ENCODE measurements around the gene CAPNS1. TPM values are rescaled to one million over a fixed set of nuclear protein-coding genes. Genes with fewer than 3 reads are reported as not detected.

Gene CAPNS1
- total RNA-seq, 4 donors from 2014 or later, result 60.2 to 95.5 (median 79.2) TPM

DNA sequence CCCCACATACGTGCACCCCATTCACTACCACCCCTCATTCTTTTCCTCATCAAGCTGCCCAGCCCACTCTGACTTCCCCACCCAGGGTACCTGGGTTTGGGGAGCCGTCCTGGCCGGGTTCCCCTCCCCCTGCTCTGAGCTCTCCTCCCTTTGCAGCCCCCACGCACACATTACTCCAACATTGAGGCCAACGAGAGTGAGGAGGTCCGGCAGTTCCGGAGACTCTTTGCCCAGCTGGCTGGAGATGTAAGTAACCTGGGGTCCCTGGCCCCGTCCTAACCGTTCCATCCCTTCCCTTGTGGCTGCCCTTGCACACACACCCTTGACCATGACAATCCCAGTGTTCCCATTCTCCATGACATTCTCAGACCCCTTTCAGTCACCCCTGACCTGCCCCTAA is 2.6 kb downstream of the CAPNS1 start:
- H3K4me1 ChIP-seq, result peaks cover 17% of the 10 kb centered on the region
- TF ChIP-seq POLR2A (IDR thresholded peaks at IDR 0.05) (no peak), EP300 (IDR thresholded peaks at IDR 0.05) (no peak), POLR2AphosphoS5 (IDR thresholded peaks at IDR 0.05) (no peak)
- TF ChIP-seq, protein P1, sequence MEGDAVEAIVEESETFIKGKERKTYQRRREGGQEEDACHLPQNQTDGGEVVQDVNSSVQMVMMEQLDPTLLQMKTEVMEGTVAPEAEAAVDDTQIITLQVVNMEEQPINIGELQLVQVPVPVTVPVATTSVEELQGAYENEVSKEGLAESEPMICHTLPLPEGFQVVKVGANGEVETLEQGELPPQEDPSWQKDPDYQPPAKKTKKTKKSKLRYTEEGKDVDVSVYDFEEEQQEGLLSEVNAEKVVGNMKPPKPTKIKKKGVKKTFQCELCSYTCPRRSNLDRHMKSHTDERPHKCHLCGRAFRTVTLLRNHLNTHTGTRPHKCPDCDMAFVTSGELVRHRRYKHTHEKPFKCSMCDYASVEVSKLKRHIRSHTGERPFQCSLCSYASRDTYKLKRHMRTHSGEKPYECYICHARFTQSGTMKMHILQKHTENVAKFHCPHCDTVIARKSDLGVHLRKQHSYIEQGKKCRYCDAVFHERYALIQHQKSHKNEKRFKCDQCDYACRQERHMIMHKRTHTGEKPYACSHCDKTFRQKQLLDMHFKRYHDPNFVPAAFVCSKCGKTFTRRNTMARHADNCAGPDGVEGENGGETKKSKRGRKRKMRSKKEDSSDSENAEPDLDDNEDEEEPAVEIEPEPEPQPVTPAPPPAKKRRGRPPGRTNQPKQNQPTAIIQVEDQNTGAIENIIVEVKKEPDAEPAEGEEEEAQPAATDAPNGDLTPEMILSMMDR (IDR thresholded peaks at IDR 0.05), result no peak
- DNase-seq (ENCODE audit: low spot score in 2 of 2), result no peak
- no peaks in the 10 kb centered on the region for H3K27me3 ChIP-seq
- H3K9me3 ChIP-seq, result no peaks in the 10 kb centered on the region
- WGBS, result 94% methylated on average over 9 of the region's 9 CpGs
- peaks cover 56% of the 10 kb centered on the region for H3K36me3 ChIP-seq
- H3K27ac ChIP-seq, result no peak overlapping the region
- no peak overlapping the region for H3K4me3 ChIP-seq

GRCh38 chr19:36144624-36145023 is 4.8 kb downstream of the CAPNS1 start:
- Histone ChIP-seq H3K27ac (no peak overlapping the region), H3K27me3 (no peaks in the 10 kb centered on the region), H3K36me3 (peaks cover 75% of the 10 kb centered on the region), H3K4me1 (peaks cover 11% of the 10 kb centered on the region), H3K4me3 (no peak overlapping the region), H3K9me3 (no peaks in the 10 kb centered on the region)
- whole genome bisulfite sequencing, result 94% methylated on average over 6 of the region's 6 CpGs
- DNase-seq (ENCODE audit: low spot score in 2 of 2), result no peak
- no peak for TF ChIP-seq POLR2A (IDR thresholded peaks at IDR 0.05)

DNA sequence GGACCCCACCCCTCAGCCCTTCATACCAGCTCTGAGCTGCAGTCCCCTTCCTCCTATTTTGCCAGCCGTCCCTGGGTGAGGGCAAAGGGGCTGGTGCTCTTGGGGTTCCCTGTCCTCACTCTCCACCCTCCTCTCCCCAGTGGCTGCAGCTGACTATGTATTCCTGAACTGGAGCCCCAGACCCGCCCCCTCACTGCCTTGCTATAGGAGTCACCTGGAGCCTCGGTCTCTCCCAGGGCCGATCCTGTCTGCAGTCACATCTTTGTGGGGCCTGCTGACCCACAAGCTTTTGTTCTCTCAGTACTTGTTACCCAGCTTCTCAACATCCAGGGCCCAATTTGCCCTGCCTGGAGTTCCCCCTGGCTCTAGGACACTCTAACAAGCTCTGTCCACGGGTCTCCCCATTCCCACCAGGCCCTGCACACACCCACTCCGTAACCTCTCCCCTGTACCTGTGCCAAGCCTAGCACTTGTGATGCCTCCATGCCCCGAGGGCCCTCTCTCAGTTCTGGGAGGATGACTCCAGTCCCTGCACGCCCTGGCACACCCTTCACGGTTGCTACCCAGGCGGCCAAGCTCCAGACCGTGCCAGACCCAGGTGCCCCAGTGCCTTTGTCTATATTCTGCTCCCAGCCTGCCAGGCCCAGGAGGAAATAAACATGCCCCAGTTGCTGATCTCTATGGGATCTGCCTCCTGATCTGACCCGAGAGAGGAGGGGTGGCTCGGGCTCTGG is 10.0 kb downstream of the CAPNS1 start:
- no peaks in the 10 kb centered on the region for H3K27me3 ChIP-seq
- H3K4me3 ChIP-seq, result no peak overlapping the region
- no peak for TF ChIP-seq POLR2A (IDR thresholded peaks at IDR 0.05)
- TF ChIP-seq, protein P1 (IDR thresholded peaks at IDR 0.05), result no peak
- TF ChIP-seq EP300 (IDR thresholded peaks at IDR 0.05), result no peak
- peak in 1 of 3 donors; percentile 18 for TF ChIP-seq POLR2AphosphoS5 (IDR thresholded peaks at IDR 0.05)
- H3K27ac ChIP-seq, result peak overlapping the region; percentile 93
- H3K36me3 ChIP-seq, result peaks cover 58% of the 10 kb centered on the region
- peaks cover 40% of the 10 kb centered on the region for H3K4me1 ChIP-seq
- 39% methylated on average over 11 of the region's 13 CpGs for WGBS
- peak; percentile 84 to 85 for DNase-seq (ENCODE audit: low spot score in 2 of 2)
- no peaks in the 10 kb centered on the region for H3K9me3 ChIP-seq

GRCh38 chr19:36150586-36150985 is 10.7 kb downstream of the CAPNS1 start:
- peaks cover 50% of the 10 kb centered on the region for H3K36me3 ChIP-seq
- TF ChIP-seq POLR2A (IDR thresholded peaks at IDR 0.05) (no peak), EP300 (IDR thresholded peaks at IDR 0.05) (no peak), POLR2AphosphoS5 (IDR thresholded peaks at IDR 0.05) (no peak)
- TF ChIP-seq, protein P1 (IDR thresholded peaks at IDR 0.05), result no peak

GRCh38 chr19:36151144-36152018 is 11.5 kb downstream of the CAPNS1 start:
- H3K36me3 ChIP-seq, result peaks cover 42% of the 10 kb centered on the region
- H3K27me3 ChIP-seq, result no peaks in the 10 kb centered on the region
- peak overlapping the region; percentile 53 for H3K4me3 ChIP-seq
- peak; percentile 81 to 85 for DNase-seq (ENCODE audit: low spot score in 2 of 2)
- H3K9me3 ChIP-seq, result no peaks in the 10 kb centered on the region
- peak in 1 of 3 donors; percentile 30 for TF ChIP-seq POLR2AphosphoS5 (IDR thresholded peaks at IDR 0.05)
- TF ChIP-seq EP300 (IDR thresholded peaks at IDR 0.05), result no peak
- peak overlapping the region; percentile 93 for H3K27ac ChIP-seq
- H3K4me1 ChIP-seq, result peaks cover 40% of the 10 kb centered on the region
- 47% methylated on average over 35 of the region's 47 CpGs for WGBS

More at GRCh38 chr19:36150586-36150985, 10.7 kb downstream of the CAPNS1 start:
- Histone ChIP-seq H3K9me3 (no peaks in the 10 kb centered on the region), H3K27me3 (no peaks in the 10 kb centered on the region), H3K4me3 (peak overlapping the region; percentile 53), H3K4me1 (peaks cover 40% of the 10 kb centered on the region), H3K27ac (peak overlapping the region; percentile 93)
- no peak for DNase-seq (ENCODE audit: low spot score in 2 of 2)
- WGBS, result 62% methylated on average over 4 of the region's 5 CpGs

DNA sequence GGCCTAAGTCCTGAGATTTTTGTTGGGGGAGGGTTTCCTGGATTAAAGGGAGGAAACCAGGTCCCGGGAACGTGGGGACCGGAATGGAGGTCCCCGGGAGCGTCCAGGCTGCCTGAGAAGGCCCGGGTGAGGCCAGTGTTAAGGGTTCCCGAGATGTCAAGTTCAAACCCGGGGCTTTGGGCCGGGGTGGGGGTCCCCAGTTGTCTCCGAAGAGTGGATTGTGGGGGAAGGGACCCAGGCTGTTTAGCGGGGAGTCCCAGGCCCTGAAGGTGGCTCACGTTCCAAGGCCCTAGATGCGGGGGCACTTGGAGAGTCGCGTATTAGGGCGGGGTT is 12.1 kb downstream of the CAPNS1 start:
- 18% methylated on average over 11 of the region's 16 CpGs for WGBS
- peak overlapping the region; percentile 93 for H3K27ac ChIP-seq

More for the DNA sequence above, 12.1 kb downstream of the CAPNS1 start:
- Histone ChIP-seq H3K27me3 (no peaks in the 10 kb centered on the region), H3K9me3 (no peaks in the 10 kb centered on the region), H3K4me3 (peak overlapping the region; percentile 53), H3K4me1 (peaks cover 40% of the 10 kb centered on the region), H3K36me3 (peaks cover 36% of the 10 kb centered on the region)
- no peak for TF ChIP-seq POLR2A (IDR thresholded peaks at IDR 0.05)
- TF ChIP-seq, protein P1 (IDR thresholded peaks at IDR 0.05), result no peak
- TF ChIP-seq POLR2AphosphoS5 (IDR thresholded peaks at IDR 0.05), result no peak
- no peak for TF ChIP-seq EP300 (IDR thresholded peaks at IDR 0.05)
- no peak for DNase-seq (ENCODE audit: low spot score in 2 of 2)

Measured in suprapubic skin (tissue), 4 donors.